ENCODE measurements around the gene MX2.

- TF ChIP-seq CTCF (IDR thresholded peaks at IDR 0.05) (no peak), POLR2A (IDR thresholded peaks at IDR 0.05) (no peak), POLR2AphosphoS5 (IDR thresholded peaks at IDR 0.05) (no peak)
Measured at GRCh38 chr21:41370840-41371684, 9.2 kb downstream of the MX2 start.
